ENCODE measurements around the gene PRSS23. TPM values are rescaled to one million over a fixed set of nuclear protein-coding genes. Genes with fewer than 3 reads are reported as not detected.

PRSS23 gene
- total RNA-seq, 4 donors from 2014 or later, result 33.4 to 68.8 (median 46.4) TPM

DNA sequence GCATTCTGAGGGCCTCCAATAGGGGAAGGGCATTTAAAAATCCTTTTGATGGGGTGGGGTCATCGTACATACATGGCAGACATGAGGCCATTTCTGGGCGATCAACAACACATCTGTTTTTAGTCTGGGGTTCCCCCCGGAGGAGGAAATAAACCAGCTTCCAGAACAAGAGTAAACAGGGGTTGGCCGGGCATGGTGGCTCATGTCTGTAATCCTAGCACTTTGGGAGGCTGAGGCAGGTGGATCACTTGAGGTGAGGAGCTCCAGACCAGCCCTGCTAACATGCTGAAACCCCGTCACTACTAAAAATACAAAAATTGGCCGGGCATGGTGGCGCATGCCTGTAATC, 12.0 kb downstream of the PRSS23 start:
- Histone ChIP-seq H3K4me1 (peaks cover 3 to 54% (median 32%) of the 10 kb centered on the region in 4 donors), H3K27ac (replicated peaks in 1 of 4) (no peak overlapping the region), H3K36me3 (peaks cover 0 to 13% (median 2%) of the 10 kb centered on the region in 4 donors), H3K27me3 (no peaks in the 10 kb centered on the region), H3K9me3 (no peaks in the 10 kb centered on the region), H3K4me3 (no peak overlapping the region)
- TF ChIP-seq POLR2A (IDR thresholded peaks at IDR 0.05; ENCODE audit: low read depth), result no peak
- TF ChIP-seq POLR2AphosphoS5 (IDR thresholded peaks at IDR 0.05), result no peak
- intact Hi-C loops (cut with DNase I), result no loop called here
- DNase-seq (ENCODE audit: extremely low spot score), result no peak
- 90% methylated on average over 7 of the region's 7 CpGs for WGBS

DNA sequence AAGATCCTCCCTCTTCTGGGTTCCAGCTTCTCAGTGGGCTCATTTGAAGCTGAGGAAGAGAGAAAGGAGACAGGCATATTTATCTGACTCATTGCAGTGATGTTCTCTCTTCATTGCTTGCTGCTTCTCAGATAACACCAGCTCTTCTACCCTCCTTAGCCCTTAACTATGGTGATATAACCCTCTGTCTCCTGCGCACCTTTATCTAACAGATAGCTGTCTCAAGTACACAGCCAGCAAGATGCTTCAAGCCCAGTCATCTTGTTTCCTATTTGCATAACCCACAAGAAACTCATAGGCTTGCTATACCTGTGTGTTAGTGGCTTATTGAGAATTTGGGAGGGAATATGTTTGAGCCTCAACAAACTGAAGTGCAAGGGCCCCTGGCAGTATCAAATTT, 12.6 kb downstream of the PRSS23 start:
- WGBS, result 100% methylated on average over 1 of the region's 1 CpG
- H3K27ac ChIP-seq (replicated peaks in 1 of 4), result no peak overlapping the region
- no peaks in the 10 kb centered on the region for H3K27me3 ChIP-seq
- no peak for DNase-seq (ENCODE audit: extremely low spot score)
- H3K4me1 ChIP-seq, result peaks cover 3 to 61% (median 37%) of the 10 kb centered on the region in 4 donors
- no peaks in the 10 kb centered on the region for H3K9me3 ChIP-seq
- intact Hi-C loops (cut with DNase I), result no loop called here
- H3K4me3 ChIP-seq, result no peak overlapping the region
- TF ChIP-seq, protein P1, sequence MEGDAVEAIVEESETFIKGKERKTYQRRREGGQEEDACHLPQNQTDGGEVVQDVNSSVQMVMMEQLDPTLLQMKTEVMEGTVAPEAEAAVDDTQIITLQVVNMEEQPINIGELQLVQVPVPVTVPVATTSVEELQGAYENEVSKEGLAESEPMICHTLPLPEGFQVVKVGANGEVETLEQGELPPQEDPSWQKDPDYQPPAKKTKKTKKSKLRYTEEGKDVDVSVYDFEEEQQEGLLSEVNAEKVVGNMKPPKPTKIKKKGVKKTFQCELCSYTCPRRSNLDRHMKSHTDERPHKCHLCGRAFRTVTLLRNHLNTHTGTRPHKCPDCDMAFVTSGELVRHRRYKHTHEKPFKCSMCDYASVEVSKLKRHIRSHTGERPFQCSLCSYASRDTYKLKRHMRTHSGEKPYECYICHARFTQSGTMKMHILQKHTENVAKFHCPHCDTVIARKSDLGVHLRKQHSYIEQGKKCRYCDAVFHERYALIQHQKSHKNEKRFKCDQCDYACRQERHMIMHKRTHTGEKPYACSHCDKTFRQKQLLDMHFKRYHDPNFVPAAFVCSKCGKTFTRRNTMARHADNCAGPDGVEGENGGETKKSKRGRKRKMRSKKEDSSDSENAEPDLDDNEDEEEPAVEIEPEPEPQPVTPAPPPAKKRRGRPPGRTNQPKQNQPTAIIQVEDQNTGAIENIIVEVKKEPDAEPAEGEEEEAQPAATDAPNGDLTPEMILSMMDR (IDR thresholded peaks at IDR 0.05), result no peak
- TF ChIP-seq POLR2AphosphoS5 (IDR thresholded peaks at IDR 0.05), result no peak
- no peak for TF ChIP-seq EP300 (IDR thresholded peaks at IDR 0.05)
- no peak for TF ChIP-seq POLR2A (IDR thresholded peaks at IDR 0.05; ENCODE audit: low read depth)
- H3K36me3 ChIP-seq, result peaks cover 0 to 8% (median 2%) of the 10 kb centered on the region in 4 donors

GRCh38 chr11:86814775-86815174, 14.4 kb downstream of the PRSS23 start:
- TF ChIP-seq EP300 (IDR thresholded peaks at IDR 0.05) (no peak), POLR2A (IDR thresholded peaks at IDR 0.05; ENCODE audit: low read depth) (no peak), POLR2AphosphoS5 (IDR thresholded peaks at IDR 0.05) (no peak)
- TF ChIP-seq, protein P1 (IDR thresholded peaks at IDR 0.05), result no peak
- Histone ChIP-seq H3K36me3 (no peaks in the 10 kb centered on the region), H3K27ac (replicated peaks in 1 of 4) (peak overlapping the region; percentile 1 to 67 (median 42)), H3K4me1 (peaks cover 7 to 65% (median 47%) of the 10 kb centered on the region in 4 donors), H3K4me3 (no peak overlapping the region), H3K27me3 (no peaks in the 10 kb centered on the region), H3K9me3 (no peaks in the 10 kb centered on the region)
- WGBS, result 34% methylated on average over 3 of the region's 3 CpGs
- DNase-seq (ENCODE audit: extremely low spot score), result no peak
- intact Hi-C loops (cut with DNase I), result loop anchor here (5.0 kb wide), 1 partner anchor 207 kb away; no protein-coding TSS in a partner anchor

DNA sequence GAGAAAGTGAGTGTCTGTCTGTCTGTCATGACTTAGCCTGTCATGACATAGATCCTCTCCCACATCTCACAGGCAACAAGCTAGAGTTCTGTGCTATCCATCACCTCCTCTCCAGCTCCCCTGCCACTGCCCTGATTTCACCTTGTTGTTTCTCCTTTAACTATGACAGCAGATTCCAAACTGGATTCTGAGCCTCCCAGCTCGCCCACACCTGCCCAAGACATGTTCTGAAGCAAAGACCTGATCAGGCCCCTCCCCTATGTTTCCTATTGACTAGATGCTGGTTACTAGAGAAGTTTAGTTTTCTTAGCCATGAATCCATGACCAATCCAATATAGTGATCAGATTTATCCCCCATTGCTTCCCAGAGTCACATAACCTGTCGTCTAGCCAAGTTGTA, 15.4 kb downstream of the PRSS23 start:
- Histone ChIP-seq H3K36me3 (no peaks in the 10 kb centered on the region), H3K4me1 (peaks cover 7 to 62% (median 47%) of the 10 kb centered on the region in 4 donors), H3K27ac (replicated peaks in 1 of 4) (peak overlapping the region in 3 of 4 donors; percentile 36 to 67 (median 47)), H3K27me3 (no peaks in the 10 kb centered on the region), H3K9me3 (no peaks in the 10 kb centered on the region), H3K4me3 (no peak overlapping the region)
- WGBS, result 100% methylated on average over 2 of the region's 2 CpGs
- no peak for DNase-seq (ENCODE audit: extremely low spot score)
- intact Hi-C loops (cut with DNase I), result loop anchor here (5.0 kb wide), 1 partner anchor 208 kb away; no protein-coding TSS in a partner anchor
- TF ChIP-seq EP300 (IDR thresholded peaks at IDR 0.05) (no peak), POLR2AphosphoS5 (IDR thresholded peaks at IDR 0.05) (no peak), POLR2A (IDR thresholded peaks at IDR 0.05; ENCODE audit: low read depth) (no peak)
- TF ChIP-seq, protein P1 (IDR thresholded peaks at IDR 0.05), result no peak

DNA sequence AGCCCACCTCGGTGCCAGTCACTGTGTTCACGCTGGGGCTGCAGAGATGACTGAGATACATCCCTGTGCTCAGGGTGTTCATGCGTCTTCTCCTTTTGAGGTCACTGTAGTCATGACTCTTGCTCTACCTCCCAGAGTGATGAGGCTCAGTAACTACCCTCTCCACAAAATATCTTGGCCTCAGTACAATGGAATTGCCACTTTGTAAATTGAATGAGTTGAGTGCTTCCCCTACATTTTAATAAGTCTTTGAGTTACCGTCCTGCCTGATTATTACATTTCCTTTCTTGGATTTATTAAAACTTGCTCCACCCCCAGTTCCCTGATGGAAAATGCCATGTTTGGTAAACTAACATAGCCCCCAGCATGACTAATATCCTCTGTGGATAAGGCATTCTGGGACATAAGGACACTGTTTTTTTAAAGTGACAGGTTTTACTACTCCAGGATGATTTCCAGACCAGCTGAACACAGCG, 15.9 kb downstream of the PRSS23 start:
- peaks cover 7 to 59% (median 47%) of the 10 kb centered on the region in 4 donors for H3K4me1 ChIP-seq
- intact Hi-C loops (cut with DNase I), result loop anchor here (5.0 kb wide), 1 partner anchor 209 kb away; no protein-coding TSS in a partner anchor
- H3K27me3 ChIP-seq, result no peaks in the 10 kb centered on the region
- H3K27ac ChIP-seq (replicated peaks in 1 of 4), result peak overlapping the region in 3 of 4 donors; percentile 36 to 67 (median 47)
- peak in 1 of 2 donors; percentile 44 for TF ChIP-seq POLR2AphosphoS5 (IDR thresholded peaks at IDR 0.05)
- no peak for TF ChIP-seq EP300 (IDR thresholded peaks at IDR 0.05)
- no peak overlapping the region for H3K4me3 ChIP-seq
- no peaks in the 10 kb centered on the region for H3K9me3 ChIP-seq
- WGBS, result 61% methylated on average over 5 of the region's 5 CpGs
- H3K36me3 ChIP-seq, result no peaks in the 10 kb centered on the region
- no peak for DNase-seq (ENCODE audit: extremely low spot score)

Measured in esophagus muscularis mucosa (tissue), 4 donors.